ENCODE results near the gene GJB1.
A peak's percentile ranks its signal among the peaks of the same experiment; 100 is the strongest.

Gene GJB1

DNA sequence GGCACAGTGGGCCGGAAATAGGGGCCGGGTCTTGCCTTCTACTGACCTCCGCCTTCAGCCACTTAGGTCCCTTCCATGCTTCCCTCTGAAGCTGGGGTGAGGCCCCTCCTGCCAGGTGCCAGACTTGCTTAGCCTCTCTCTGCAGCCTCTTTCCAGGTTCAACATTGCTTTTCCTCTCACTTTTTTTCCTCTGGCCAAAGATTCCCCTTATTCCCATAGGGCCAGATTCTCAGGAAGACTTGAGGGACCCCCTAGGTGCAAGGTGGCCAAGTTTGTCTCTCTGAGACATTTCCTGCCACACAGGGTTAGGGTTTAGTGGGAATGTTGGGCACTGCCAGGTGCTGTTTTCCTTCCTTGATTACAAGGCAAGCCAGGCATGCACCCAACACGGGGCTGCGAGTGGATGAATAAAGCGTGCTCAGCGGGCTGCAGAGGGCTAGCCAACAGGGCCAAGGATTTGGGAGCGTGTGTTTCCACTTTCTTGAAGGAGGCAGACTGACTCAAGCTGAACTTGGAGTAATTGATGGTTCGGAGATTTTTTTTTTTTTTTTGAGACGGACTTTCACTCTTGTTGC lies 7.6 kb upstream of the GJB1 start:
- no peak for DNase-seq

DNA sequence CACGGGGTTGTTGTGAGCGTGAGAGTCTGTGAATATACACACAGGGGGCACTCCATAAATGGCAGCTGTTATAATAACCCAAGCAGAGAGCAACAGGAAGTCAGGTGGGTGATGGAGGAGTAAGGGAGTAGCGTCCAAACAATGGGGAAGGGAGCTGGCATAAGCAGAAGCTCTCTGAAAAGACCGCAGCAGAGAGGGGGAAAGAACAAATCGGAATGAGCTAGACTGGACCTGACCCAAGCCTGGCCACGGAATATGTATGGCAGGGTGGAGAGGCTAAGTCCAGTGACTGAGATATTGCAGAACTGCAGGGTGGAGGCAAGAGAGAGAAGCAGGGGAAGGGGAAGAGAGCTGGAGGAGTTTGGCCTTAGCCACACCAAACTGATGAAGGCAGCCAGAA lies 6.5 kb upstream of the GJB1 start:
- DNase-seq: no peak

DNA sequence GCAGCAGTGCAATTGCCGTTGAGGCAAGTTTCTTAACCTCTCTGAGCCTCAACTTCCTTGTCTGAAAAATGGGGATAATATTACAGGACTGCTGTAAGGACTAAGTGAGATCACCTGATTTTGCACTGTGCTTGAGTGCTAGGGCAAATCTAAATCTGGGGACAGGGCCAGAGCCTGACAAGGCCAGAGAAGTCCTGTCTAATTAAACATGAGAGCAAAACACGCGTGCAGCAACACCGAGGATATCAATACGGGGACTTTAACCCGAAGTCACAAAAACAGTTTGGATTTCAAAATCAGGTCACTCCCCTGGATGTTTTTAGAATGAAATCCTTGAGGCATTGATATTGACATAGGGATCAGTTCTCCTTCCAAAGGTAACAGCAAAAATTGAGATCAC lies 5.7 kb upstream of the GJB1 start:
- no peak for DNase-seq

DNA sequence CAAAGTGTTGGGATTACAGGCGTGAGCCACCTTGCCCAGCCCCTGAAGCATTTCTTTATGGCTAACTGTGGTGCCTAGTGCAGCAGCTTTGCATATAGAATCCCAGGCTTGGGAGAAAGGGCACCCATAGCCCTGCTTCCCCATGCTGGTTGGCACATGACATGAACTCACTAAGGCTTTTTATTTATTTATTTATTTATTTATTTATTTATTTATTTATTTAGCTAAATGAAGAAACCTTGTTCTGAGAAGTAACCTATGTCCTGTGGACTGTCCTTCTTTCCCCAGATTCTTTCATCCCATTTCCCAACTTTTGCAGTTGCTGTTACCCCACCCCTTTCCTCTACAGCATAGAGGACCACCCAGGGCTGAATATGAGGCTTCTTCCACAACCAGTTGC lies 1.9 kb upstream of the GJB1 start:
- no peak for DNase-seq

DNA sequence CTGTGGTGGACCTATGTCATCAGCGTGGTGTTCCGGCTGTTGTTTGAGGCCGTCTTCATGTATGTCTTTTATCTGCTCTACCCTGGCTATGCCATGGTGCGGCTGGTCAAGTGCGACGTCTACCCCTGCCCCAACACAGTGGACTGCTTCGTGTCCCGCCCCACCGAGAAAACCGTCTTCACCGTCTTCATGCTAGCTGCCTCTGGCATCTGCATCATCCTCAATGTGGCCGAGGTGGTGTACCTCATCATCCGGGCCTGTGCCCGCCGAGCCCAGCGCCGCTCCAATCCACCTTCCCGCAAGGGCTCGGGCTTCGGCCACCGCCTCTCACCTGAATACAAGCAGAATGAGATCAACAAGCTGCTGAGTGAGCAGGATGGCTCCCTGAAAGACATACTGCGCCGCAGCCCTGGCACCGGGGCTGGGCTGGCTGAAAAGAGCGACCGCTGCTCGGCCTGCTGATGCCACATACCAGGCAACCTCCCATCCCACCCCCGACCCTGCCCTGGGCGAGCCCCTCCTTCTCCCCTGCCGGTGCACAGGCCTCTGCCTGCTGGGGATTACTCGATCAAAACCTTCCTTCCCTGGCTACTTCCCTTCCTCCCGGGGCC lies 1.2 kb downstream of the GJB1 start:
- no peak for DNase-seq

DNA sequence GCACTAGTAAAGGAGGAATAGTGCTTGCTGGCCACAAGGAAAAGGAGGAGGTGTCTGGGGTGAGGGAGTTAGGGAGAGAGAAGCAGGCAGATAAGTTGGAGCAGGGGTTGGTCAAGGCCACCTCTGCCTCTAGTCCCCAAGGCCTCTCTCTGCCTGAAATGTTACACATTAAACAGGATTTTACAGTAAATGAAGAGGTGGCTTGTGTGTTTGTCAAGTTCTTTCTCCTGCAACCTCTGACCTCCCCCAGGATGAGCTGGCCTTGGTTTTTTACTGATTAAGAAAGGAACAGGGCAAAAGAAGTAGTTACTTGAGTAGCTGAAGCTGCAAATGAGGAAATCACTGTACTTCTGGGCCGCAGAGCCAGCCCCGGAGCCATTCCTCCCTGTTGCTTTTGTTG lies 2.0 kb downstream of the GJB1 start:
- no peak for DNase-seq

DNA sequence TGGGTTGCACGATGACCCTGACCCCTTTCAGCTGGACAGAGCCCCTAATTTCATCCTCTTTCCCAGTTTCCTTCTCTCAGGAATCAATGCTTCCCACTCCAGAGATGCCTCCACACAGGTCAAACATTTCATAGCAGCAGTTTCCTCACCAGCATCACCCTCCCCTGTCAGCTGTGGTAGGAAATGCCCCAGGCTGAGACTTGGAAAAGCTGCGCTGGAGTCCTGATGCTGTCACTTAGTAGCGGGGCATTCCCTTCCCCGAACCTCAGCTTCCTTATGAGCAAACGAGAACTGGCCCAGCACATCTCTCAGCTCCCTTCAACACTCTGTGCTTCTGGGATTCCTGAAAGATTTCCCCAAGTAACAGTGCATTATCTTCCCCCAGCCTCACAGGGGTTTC lies 2.7 kb downstream of the GJB1 start:
- DNase-seq: no peak

DNA sequence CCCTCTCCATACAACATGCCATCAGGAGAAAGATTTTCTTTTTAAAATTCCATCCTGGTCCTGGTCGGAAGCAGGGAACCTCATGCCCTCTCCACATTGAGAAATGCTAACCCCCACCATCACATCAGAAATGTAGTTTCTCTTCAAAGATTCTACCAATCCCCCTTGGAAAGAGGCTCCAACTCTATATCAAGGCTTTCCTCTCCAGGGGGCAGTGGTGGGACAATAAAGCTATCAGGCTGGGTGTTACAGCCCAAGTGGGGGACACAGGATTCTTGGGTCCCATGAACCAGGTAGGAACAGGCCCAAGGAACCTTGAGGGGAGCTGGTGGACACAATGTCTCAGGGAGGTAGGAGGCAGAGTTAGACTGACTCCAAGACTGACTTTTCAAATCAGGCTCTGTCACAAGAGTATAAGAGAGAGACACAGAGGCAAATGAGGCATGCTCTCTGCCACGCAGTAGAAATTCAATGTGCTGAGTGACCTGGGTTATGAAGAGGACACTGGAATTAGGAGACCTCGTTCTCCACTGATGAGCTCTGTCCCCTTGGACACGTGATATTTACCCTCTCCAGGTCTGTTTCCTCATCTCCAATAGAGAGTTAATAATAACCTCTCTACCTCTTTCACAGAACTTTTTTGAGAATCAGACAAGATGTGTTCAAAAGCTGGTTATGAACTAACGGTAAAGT lies 4.5 kb downstream of the GJB1 start:
- no peak for DNase-seq

DNA sequence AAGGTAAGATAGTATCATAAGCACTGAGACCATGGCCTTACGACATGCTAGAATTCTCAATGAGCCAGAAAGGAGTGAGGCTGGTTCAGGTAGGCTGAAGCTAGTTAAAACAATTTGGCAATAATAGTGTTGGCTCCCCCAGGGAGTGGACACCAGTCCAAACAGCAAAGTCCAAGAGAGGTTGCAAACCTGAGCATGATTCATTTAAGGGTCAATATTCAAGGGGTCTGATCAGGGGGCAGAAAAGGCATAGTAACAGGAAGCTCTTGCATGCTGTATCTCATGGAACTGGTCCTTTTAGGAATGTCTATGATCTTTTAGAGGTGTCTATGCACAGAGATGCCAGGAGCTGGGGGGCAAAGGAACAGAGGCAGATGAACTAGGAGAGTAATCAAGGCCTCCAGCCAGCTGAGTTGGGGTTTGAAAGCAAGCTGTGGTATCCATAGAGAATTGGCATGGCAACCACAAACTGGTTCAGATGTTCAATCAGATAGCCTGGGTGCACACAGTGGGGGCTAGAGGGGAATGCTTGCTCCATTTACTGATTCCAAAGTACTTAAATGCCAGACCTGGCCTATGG lies 5.1 kb downstream of the GJB1 start:
- DNase-seq: no peak

DNA sequence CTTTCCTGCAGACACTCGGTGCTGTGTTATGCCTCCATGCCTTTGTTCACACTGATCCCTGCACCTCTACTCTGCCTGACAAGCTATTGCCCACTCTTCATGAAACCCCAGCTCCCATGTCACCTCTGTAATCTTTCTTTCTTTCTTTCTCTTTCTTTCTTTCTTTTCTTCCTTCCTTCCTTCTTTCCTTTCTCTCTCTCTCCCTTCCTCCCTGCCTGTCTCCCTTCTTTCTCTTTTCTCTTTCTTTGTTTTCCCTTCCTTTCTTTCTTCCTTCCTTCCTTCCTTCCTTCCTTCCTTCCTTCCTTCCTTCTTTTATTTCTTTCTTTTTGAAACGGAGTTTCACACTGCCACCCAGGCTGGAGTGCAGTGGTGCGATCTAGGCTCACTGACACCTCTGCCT lies 12.5 kb downstream of the GJB1 start:
- no peak for DNase-seq

DNA sequence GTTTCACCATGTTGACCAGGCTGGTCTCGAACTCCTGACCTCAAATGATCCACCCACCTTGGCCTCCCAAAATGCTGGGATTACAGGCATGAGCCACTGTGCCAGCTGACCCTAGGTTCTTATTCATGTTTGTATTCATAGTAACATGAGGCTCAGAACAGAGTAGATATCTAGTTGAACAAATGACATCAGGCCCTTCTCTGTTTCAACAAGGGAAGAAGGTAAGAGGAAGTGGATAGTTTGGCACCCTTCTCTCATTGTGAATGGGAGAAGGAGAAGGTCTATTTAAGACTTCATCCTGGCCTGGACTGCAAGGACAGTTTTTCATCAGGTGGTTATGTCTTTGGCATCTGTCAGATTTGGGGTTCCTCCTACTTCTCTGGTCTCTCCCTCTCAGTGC lies 13.8 kb downstream of the GJB1 start:
- no peak for DNase-seq

DNA sequence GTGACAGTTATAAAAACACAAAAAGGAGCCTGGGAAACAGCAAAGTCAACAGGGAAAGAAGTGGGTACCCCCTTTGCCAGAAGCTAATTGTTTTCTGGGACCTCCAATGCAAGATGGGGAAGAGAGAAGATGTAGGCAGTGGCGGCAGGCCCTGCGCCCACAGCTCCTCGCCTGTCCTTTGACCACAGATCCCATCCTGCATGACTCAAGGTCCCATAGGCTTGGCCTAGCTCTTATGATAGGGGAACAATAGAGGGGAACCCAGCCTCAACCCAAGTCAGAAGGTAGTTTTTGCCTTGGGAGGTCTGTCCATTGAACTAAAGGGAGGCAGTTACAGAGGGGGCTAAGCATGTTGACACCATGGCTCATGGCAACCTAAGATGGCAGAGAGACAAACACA lies 16.8 kb downstream of the GJB1 start:
- no peak for DNase-seq

DNA sequence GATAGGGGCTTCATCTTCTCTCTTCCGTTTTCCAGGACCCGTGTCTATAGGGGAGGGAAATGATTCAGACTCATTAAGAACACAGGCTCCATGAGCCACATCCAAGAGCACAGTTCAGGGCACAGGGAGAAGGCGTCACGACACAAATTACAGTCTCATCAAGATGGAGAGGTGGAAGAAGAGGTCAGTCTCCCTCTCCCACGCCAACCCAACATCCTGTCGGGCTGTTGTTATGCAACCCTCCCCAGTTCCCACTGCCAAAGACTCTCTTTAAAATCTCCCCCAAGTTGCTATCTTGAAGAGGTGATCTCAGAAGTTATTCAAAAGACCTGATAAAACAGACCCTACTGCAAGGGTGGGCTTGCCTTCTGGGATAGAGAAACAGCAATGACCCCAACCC lies 18.3 kb downstream of the GJB1 start:
- no peak for DNase-seq

DNA sequence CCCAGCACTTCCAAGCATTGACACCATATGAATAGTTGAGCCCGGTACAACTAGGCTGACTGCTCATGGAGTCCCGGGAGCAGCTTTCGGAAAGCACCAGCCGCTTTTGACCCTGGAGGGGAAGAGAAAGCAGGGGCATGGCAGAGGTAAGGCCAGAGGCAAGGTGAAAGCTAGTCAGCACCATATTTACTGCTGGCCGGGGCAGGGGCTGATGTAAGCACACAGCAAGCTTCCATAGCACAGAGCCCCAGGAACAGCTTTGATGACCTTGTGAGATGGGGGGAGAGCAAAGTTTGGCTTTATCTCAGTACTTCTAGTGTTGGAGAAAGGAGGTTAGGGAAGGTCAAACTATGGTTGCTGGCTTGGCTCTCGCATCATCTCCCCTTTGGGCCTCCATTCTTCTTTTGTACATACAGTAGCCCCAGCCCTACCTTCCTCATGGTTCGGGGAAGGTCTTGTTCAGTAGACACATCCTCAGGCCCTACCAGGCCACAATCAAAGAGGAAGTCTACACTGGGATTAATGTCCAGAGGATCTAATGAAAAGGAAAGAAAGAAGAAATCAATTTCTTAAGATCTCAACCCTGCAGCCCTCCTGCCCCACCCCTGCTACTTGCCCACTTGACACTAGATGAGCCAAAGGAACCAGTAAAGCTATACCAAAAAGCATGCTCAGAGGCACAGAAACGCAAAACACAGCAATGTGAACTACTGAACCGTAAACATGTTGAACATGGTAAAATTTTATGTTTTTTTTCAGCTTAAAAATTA lies 21.5 kb downstream of the GJB1 start:
- DNase-seq: no peak

DNA sequence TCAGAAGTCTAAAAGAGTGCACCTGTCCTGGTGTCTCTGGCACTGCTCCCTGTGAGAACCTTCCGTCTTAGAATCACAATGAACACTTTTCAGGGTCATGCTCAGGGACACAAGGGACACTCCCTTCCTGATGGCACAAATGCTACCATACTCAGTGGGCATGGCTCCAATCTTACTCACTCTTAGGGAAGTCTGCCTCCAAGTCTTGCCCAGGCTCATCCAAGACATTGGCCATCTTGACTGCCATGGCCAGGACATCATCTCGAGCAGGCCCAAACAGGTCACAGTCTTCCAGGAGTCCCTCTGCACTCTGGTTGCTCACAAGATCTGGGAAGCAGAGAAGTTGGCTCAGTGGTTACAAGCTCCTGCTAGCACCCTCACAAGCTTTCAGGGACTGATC lies 22.1 kb downstream of the GJB1 start:
- no peak for DNase-seq

DNA sequence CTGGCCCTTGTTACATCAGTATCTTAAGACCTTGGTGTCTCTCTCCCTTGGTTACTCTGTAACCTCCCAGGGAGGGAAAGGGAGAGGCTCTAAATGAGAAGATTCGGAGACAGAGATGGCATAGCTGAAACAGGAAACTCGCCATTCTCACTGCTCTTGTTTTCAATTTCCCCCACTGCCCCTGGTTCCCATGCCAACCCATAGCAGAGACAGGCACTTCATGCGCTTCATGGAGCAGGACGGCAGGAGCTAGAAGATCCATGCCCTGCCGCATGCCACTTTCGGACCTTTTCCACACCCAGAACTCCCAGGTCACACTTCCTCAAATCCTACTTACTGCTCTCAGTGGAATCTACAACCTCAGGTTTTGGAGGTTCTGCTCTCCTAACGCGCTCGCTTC lies 27.8 kb downstream of the GJB1 start:
- no peak for DNase-seq

DNA sequence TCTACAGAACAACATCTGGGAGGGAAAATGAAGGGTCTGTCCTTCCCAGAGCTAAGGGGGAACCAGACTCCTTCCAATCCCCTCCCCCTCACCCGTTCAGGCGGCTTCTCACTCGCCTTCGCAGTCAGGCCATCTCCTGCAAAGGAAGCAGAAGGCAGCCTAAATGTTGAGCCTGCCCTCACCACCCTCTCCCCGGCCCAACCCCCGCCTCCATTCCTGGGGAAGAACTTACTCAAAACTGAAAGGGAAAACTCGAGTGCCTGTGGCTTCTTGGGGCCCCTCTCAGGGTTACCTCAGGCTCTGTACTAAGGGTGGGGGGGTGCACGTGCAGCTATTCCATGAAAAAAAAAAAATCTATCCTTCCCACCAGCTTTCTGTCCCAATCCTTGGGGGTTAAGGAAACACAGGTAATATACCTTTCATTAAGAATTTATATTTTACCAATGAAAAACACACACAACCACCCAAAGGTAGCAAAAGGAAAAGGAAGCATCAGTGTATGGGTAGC lies 28.5 kb downstream of the GJB1 start:
- no peak for DNase-seq

DNA sequence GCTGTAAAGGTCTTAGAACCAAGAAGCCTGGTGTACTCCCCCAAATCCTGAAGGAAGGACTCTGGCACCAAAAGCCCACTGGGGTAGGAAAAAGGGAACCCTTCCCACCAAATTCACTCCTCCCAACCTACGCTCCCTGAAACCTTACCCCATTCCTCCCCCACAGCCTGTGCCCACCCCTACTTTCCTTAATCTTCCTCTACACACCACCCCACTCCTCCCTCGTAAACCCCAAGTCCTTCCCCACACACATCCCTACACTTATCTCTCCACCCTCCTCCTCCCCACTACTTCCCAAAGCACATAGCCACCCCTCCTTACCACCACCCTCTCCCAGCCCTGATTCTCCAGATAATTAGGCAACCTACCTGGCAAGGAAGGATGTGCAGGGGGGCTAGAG lies 29.2 kb downstream of the GJB1 start:
- DNase-seq: no peak

DNA sequence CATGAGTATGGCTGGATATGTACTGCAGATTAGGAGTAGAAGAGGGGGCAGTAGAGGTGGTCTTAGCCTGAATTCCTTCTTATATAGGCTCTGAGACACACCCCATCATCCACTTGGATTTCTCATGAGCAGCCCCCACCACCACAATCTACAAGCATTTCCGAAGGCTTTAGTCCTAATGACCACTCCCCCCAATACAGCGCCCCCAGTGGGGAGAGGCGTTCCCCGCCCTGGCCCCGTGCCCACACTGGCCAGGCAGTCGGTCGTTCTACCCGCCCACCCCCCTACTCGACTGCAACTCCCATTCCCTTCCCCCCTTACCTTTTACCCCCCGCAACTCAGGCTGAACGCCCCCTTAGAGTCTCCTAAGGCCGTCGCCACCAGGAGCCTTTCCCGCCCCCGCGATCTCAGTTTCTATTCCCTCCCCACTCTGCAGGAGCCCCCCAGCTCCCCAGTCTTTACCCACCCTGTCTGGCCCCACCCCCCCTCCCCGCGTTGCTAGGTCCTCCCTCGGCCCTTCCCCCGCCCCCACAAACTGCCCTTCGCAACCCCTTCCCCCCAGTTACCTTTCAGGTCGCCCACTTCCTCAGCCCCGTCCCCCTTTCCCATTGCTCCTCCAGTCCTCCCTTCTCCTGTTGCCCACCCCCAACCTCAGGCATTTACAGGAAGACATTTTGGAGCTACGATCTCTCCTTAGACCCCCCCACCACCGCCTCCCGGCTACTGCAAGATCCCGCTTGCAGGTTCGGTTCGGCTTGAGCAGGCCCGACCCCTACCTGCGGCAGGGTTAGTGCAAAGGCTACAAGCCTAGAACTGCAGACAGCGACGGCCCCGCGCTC lies 30.4 kb downstream of the GJB1 start:
- DNase-seq: peak; percentile 46

DNA sequence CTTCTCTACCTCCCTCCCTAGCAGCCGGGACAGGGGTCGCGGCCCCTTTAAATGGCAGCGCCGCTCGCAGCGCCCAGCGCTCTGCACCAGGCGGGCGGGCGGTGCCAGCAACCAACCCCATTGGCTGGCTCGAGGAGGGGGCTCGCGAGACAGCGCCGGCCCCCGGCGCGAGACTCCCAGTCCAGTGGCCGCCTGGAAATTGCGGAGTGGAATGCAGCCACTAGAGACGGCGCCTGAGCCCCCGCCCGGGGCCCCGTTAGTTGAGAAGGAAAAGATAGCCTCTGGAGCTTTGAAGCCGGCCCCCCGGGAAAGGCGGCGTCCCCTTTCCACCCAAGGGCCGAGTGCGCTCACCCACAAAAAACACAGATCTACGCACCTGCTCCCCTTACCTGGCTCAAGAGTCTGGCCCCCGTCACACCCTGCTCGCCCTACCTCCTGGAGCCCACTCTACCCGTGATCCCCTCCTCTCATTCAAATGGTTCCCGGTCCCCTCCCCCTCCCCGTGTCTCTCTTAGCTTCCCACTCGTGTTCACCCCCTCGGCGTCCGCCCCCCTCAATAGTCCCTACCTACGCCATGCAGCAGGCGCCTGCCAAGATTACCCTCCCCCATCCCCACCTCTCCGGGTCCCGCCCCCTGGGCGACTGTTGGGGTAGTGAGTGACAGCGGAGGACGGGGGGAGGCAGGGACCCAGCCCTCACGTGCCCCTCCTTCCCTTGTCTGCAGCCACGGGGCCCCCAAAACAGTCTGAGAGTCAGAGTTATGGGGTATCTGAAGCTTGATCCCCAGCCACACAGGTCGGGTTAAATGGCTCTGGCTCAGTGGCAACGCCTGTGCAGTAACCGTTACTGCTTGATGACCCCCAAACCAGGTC lies 31.3 kb downstream of the GJB1 start, which contains the start of gene ZMYM3:
Gene ZMYM3, minus strand, starts transcription at position 49 of the 872 bp plus-strand sequence. CDS start 885 bp downstream, outside the sequence.
- peak; percentile 87 for DNase-seq

DNA sequence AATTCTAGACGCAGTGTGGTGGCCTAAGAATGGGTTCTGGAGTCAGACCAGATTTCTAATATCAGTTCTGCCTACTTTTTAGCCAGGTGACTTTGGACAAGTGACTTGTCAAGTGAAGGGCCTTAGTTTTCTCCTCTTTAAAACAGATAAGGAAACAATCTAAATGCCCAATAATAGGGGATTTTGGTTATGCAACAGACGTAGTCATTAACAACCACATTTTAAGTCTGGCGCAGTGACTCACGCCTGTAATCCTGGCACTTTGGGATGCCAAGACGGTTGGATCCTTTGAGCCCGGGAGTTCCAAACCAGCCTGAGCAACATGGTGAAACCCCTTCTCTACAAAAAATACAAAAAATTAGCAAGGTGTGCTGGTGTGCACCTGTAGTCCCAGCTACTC lies 33.0 kb downstream of the GJB1 start:
- DNase-seq: no peak
